Omental fat pad (tissue), 4 donors: ENCODE results near the gene POLD4. TPM values are rescaled to one million over a fixed set of nuclear protein-coding genes. Genes with fewer than 3 reads are reported as not detected.

Experiments
- ATAC-seq: fragments of 150-250 bp; one replicate; pipeline ENCODE4 v1.9.1; 2016; ENCODE audit warnings: mild to moderate bottlenecking, moderate library complexity; ENCODE audit not compliant: low FRiP score
- DNase-seq: peaks from one replicate; pipeline ENCODE4 v3.0.0-alpha.2; 2019; ENCODE audit warnings: low spot score
- CTCF ChIP-seq, 3 donors: fragments of 450-650 bp; IDR thresholded peaks; one replicate each; pipeline ENCODE4 v1.5.1; 2016 to 2017; ENCODE audit warnings: antibody characterized with exemption in 3 of 3, mild to moderate bottlenecking in 3 of 3, moderate library complexity in 2 of 3
- total RNA-seq, 4 donors: library from RNA; depleted of rRNA; stranded (reverse); fragments of >200 nt; gene quantifications; one replicate each; pipeline ENCODE4 v1.1.0, GENCODE V29; 2016

The POLD4 gene
- total RNA-seq, 4 donors from 2014 or later, result 67.5 to 141 (median 81.9) TPM

GRCh38 chr11:67355023-67355793, 1.9 kb upstream of the POLD4 start:
- ATAC-seq (no peak), DNase-seq (no peak)
- no peak for TF ChIP-seq CTCF (IDR thresholded peaks at IDR 0.05)

GRCh38 chr11:67354075-67355022, 1.0 kb upstream of the POLD4 start:
- TF ChIP-seq CTCF (IDR thresholded peaks at IDR 0.05), result no peak

GRCh38 chr11:67352546-67353316, 615 bp downstream of the POLD4 start:
- peak; percentile 0 for ATAC-seq
- DNase-seq, result no peak
- no peak for TF ChIP-seq CTCF (IDR thresholded peaks at IDR 0.05)

More at GRCh38 chr11:67354075-67355022, 1.0 kb upstream of the POLD4 start:
- ATAC-seq, result peak; percentile 64
- peak; percentile 72 for DNase-seq

GRCh38 chr11:67351275-67352005, 1.9 kb downstream of the POLD4 start:
- ATAC-seq, result no peak
- TF ChIP-seq CTCF (IDR thresholded peaks at IDR 0.05), result peak in 2 of 3 donors; percentile 45 to 88
- no peak for DNase-seq

- no peak for TF ChIP-seq CTCF (IDR thresholded peaks at IDR 0.05)
- ATAC-seq (no peak), DNase-seq (no peak)
Measured at GRCh38 chr11:67349928-67350465, 3.3 kb downstream of the POLD4 start.

- no peak for TF ChIP-seq CTCF (IDR thresholded peaks at IDR 0.05)
- no peak for DNase-seq
- ATAC-seq, result no peak
Measured at GRCh38 chr11:67349457-67349856, 3.9 kb downstream of the POLD4 start.
